B cell (primary cell): ENCODE measurements around the gene PNCK. TPM values are rescaled to one million over a fixed set of nuclear protein-coding genes. Genes with fewer than 3 reads are reported as not detected.

Experiments
- ATAC-seq: fragments of 200-7000 bp; cut with Tn5 transposase; one replicate; pipeline ENCODE4 v1.10.0; 2021; ENCODE audit warnings: low read depth, mild to moderate bottlenecking, moderate number of reproducible peaks, moderate library complexity
- CTCF ChIA-PET: fragments of 350-600 bp; sonication (Branson Sonifier 250); formaldehyde crosslinking; loops from one replicate; lab custom pipeline; 2021; ENCODE audit warnings: antibody characterized with exemption, inconsistent platforms; lab: Charles Lee
- POLR2A ChIA-PET: fragments of 350-600 bp; sonication (Branson Sonifier 250); formaldehyde crosslinking; loops from one replicate; lab custom pipeline; 2021; ENCODE audit warnings: antibody characterized with exemption; lab: Charles Lee
- DNase-seq: peaks from one replicate; pipeline ENCODE4 v3.0.0; 2013
- H2AFZ ChIP-seq: 2 replicates; pipeline ENCODE4 v1.6.1; 2012; ENCODE audit warnings: mild to moderate bottlenecking, low read depth, low read length; ENCODE audit not compliant: insufficient read depth, poor library complexity, severe bottlenecking
- H3K27ac ChIP-seq, 2 donors: 1 replicate in 1 of 2; 2 replicates in 1 of 2; pipeline ENCODE4 v1.5.1; 2012 to 2013; ENCODE audit warnings: low read length in 2 of 2, mild to moderate bottlenecking in 2 of 2, moderate library complexity in 1 of 2
- H3K27me3 ChIP-seq, 4 experiments: fragments of 200-600 bp in 1 of 4; sonication (generic) in 1 of 4; replicated peaks in 1 of 4; 1 replicate in 2 of 4; 2 replicates in 2 of 4; pipeline versions ENCODE4 v1.6.1 to v1.7.0; 2013 to 2016; ENCODE audit warnings: low read length in 3 of 4, mild to moderate bottlenecking in 2 of 4, mixed read lengths in 1 of 4, moderate library complexity in 1 of 4; ENCODE audit not compliant: insufficient read depth in 4 of 4, control insufficient read depth in 3 of 4; ENCODE audit errors: control extremely low read depth in 1 of 4
- H3K36me3 ChIP-seq, 2 experiments: replicated peaks in 1 of 2; 1 replicate in 1 of 2; 2 replicates in 1 of 2; pipeline versions ENCODE4 v1.6.1 to v1.7.1; 2013; ENCODE audit warnings: low read length in 1 of 2; ENCODE audit not compliant: insufficient read depth in 2 of 2, control insufficient read depth in 1 of 2; ENCODE audit errors: control extremely low read depth in 1 of 2, extremely low read depth in 1 of 2
- H3K4me1 ChIP-seq, 2 donors: fragments of 200-600 bp in 1 of 2; sonication (generic) in 1 of 2; 1 replicate in 1 of 2; 2 replicates in 1 of 2; pipeline versions ENCODE4 v1.5.1 to v1.6.1; 2013 to 2017; ENCODE audit warnings: low read length in 2 of 2; ENCODE audit not compliant: control insufficient read depth in 2 of 2, insufficient read depth in 2 of 2
- H3K4me2 ChIP-seq: replicated peaks from 2 replicates; pipeline ENCODE3; 2012; ENCODE audit warnings: mild to moderate bottlenecking, low read depth, low read length; ENCODE audit not compliant: poor library complexity, severe bottlenecking
- H3K4me3 ChIP-seq, 5 experiments: fragments of 200-600 bp in 1 of 5; sonication (generic) in 1 of 5; 1 replicate in 3 of 5; 2 replicates in 2 of 5; pipeline versions ENCODE4 v1.5.1 to v1.7.0; 2011 to 2016; ENCODE audit warnings: low read length in 4 of 5, mild to moderate bottlenecking in 4 of 5, low read depth in 2 of 5, control low read depth in 1 of 5, moderate library complexity in 1 of 5; ENCODE audit not compliant: insufficient read depth in 1 of 5; ENCODE audit errors: control extremely low read depth in 1 of 5, extremely low read depth in 1 of 5
- H3K79me2 ChIP-seq: fragments of 200-600 bp; sonication (generic); one replicate; pipeline ENCODE4 v1.6.0; 2016; ENCODE audit warnings: low read length; ENCODE audit not compliant: control insufficient read depth, insufficient read depth
- H3K9ac ChIP-seq: fragments of 200-600 bp; sonication (generic); 2 replicates; pipeline ENCODE4 v1.6.1; 2017; ENCODE audit warnings: mild to moderate bottlenecking, low read length, moderate library complexity
- H3K9me3 ChIP-seq, 3 donors: one replicate each; pipeline versions ENCODE4 v1.6.1 to v1.7.1; 2013; ENCODE audit warnings: low read length in 2 of 3; ENCODE audit not compliant: control insufficient read depth in 2 of 3, insufficient read depth in 1 of 3; ENCODE audit errors: control extremely low read depth in 1 of 3
- H4K20me1 ChIP-seq: 2 replicates; pipeline ENCODE4 v1.6.0; 2012; ENCODE audit warnings: mild to moderate bottlenecking, low read length; ENCODE audit not compliant: insufficient read depth, control insufficient read depth, poor library complexity, severe bottlenecking
- H3K27ac Mint-ChIP-seq: one replicate; pipeline ENCODE4 v1.8.0; 2021; ENCODE audit warnings: mixed read lengths
- H3K27me3 Mint-ChIP-seq: one replicate; pipeline ENCODE4 v1.8.0; 2021; ENCODE audit warnings: mixed read lengths
- H3K4me1 Mint-ChIP-seq: one replicate; pipeline ENCODE4 v1.8.0; 2021; ENCODE audit warnings: mixed read lengths
- H3K4me3 Mint-ChIP-seq: one replicate; pipeline ENCODE4 v1.8.0; 2021; ENCODE audit warnings: mixed read lengths
- H3K9me3 Mint-ChIP-seq: one replicate; pipeline ENCODE4 v1.8.0; 2022; ENCODE audit warnings: mixed read lengths; ENCODE audit not compliant: insufficient read depth
- EZH2 ChIP-seq: IDR thresholded peaks from 2 replicates; pipeline ENCODE4 v1.6.1; 2012; ENCODE audit warnings: borderline replicate concordance, low read depth, mild to moderate bottlenecking, moderate library complexity, low read length; ENCODE audit not compliant: insufficient read depth, poor library complexity, severe bottlenecking
- WGBS: methylation state at CpG from one replicate; pipeline ENCODE4 v1.1.5; 2013; ENCODE audit warnings: missing lambda C conversion rate; ENCODE audit not compliant: insufficient coverage; 5-methylcytosine and 5-hydroxymethylcytosine counted together
- intact Hi-C: fragments of 100-400 bp; cut with micrococcal nuclease; formaldehyde crosslinking; loops from one replicate; pipeline ENCODE4 v1.10.0; 2022
- polyA plus RNA-seq: library from polyadenylated mRNA; depleted of rRNA; stranded (reverse); fragments of >200 nt; gene quantifications from 2 replicates; pipeline ENCODE4 v1.2.3, GENCODE V29; 2012
- total RNA-seq, 2 donors: library from RNA; stranded (reverse); fragments of 120-200 nt in 1 of 2; gene quantifications; 1 replicate in 1 of 2; 2 replicates in 1 of 2; pipeline versions ENCODE4 v1.2.3 to v1.2.4, GENCODE V29; 2013 to 2022
- TF ChIP-seq, protein P1 (sequence below): fragments of 200-600 bp; IDR thresholded peaks from one replicate; pipeline ENCODE4 v1.8.0; 2022; ENCODE audit warnings: antibody characterized with exemption, mild to moderate bottlenecking

PNCK gene
- total and polyA plus RNA-seq, 2 donors (not counting 1 experiment from before 2014, with no cell fraction given) = 0.99 TPM; not detected in 1

DNA sequence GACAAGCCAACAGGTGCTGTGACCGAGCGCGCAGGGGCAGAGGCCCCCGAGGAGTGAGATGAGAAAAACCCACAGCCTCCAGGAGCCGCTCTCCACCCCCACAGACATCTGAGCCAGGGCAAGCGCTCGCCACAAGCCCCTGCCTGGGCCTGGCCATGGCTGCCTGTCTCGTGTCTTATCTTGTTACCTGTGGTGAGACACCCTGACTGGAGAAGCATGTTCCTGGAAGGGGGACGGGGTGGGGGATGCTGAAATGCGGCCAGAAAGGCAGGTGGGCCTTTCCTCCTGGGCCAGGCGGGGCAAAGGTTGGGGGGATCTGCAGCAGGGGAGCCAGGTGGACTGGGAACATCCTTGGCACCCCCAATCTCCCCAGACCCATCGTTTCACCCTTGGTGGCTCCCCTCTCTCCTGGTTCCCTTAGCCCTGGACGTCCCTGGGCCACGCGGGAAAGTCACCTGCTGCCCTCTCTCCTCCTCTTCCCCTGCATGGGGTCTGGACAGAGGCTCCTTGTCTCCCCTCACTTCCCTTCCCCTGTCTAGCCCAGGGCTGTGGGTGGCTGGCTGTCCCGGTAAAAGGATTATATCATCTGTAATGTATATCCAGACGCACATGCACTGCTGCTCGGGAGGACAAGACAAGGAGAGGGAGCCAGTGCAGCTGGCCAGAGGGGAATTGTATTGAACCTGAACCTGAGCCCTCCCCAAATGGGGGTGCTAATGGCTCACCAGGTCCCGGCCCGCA is 35.0 kb downstream of the PNCK start:
- H3K27me3 ChIP-seq = peaks cover 0 to 38% (median 6%) of the 10 kb centered on the region in 4 experiments
- no peaks in the 10 kb centered on the region for H4K20me1 ChIP-seq
- Mint-ChIP-seq H3K4me3 (no peak overlapping the region), H3K9me3 (no peaks in the 10 kb centered on the region), H3K27ac (no peak overlapping the region), H3K27me3 (peaks cover 13% of the 10 kb centered on the region), H3K4me1 (peaks cover 15% of the 10 kb centered on the region)
- whole genome bisulfite sequencing = no CpG with 5 or more reads among the region's 20 CpGs
- CTCF ChIA-PET = no interaction called here
- intact Hi-C loops = no loop called here
- no peaks in the 10 kb centered on the region for H3K36me3 ChIP-seq
- ATAC-seq (no peak), DNase-seq (no peak)
- no peaks in the 10 kb centered on the region for H3K9me3 ChIP-seq
- POLR2A ChIA-PET = interaction anchor here (0.5 kb wide), 1 partner anchor 27 kb away, joined by 6 read pairs; no protein-coding TSS in a partner anchor
- no peak overlapping the region for H3K4me2 ChIP-seq
- TF ChIP-seq, protein P1, sequence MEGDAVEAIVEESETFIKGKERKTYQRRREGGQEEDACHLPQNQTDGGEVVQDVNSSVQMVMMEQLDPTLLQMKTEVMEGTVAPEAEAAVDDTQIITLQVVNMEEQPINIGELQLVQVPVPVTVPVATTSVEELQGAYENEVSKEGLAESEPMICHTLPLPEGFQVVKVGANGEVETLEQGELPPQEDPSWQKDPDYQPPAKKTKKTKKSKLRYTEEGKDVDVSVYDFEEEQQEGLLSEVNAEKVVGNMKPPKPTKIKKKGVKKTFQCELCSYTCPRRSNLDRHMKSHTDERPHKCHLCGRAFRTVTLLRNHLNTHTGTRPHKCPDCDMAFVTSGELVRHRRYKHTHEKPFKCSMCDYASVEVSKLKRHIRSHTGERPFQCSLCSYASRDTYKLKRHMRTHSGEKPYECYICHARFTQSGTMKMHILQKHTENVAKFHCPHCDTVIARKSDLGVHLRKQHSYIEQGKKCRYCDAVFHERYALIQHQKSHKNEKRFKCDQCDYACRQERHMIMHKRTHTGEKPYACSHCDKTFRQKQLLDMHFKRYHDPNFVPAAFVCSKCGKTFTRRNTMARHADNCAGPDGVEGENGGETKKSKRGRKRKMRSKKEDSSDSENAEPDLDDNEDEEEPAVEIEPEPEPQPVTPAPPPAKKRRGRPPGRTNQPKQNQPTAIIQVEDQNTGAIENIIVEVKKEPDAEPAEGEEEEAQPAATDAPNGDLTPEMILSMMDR = no peak
- TF ChIP-seq EZH2 = no peak
- no peak overlapping the region for H2AFZ ChIP-seq
- H3K9ac ChIP-seq = no peak overlapping the region
- H3K27ac ChIP-seq = no peak overlapping the region
- peaks cover 14 to 17% of the 10 kb centered on the region in 2 donors for H3K4me1 ChIP-seq
- H3K4me3 ChIP-seq = no peak overlapping the region
- H3K79me2 ChIP-seq = no peaks in the 10 kb centered on the region

DNA sequence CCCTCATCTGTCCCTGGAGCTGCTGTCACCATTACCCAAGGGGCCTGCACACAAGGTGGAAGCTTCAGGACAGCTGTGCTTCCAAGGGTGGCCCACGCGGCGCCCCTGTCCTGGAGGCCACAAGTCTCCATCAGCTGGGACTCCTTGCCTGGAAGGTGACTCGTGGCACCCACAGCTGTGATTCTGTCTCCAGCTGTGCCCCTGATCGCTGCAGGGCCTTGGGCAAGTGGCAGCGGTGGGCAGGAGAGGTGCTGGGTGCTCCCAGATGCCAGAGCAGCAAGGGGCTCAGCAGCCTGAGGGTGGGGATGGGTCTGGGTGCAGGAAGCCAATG is 35.6 kb downstream of the PNCK start:
- Histone ChIP-seq H3K4me2 (no peak overlapping the region), H3K27me3 (peaks cover 0 to 33% (median 3%) of the 10 kb centered on the region in 4 experiments), H3K36me3 (no peaks in the 10 kb centered on the region), H3K9me3 (no peaks in the 10 kb centered on the region), H3K4me1 (peaks cover 11 to 12% of the 10 kb centered on the region in 2 donors), H3K79me2 (no peaks in the 10 kb centered on the region), H3K4me3 (no peak overlapping the region), H4K20me1 (no peaks in the 10 kb centered on the region), H3K9ac (no peak overlapping the region), H3K27ac (no peak overlapping the region), H2AFZ (no peak overlapping the region)
- Mint-ChIP-seq H3K4me3 (no peak overlapping the region), H3K4me1 (peaks cover 12% of the 10 kb centered on the region), H3K9me3 (no peaks in the 10 kb centered on the region), H3K27ac (no peak overlapping the region), H3K27me3 (peaks cover 11% of the 10 kb centered on the region)
- DNase-seq = no peak
- ChIA-PET POLR2A (interaction anchor here (0.5 kb wide), 1 partner anchor 26 kb away, joined by 6 read pairs; no protein-coding TSS in a partner anchor), CTCF (no interaction called here)
- intact Hi-C loops = no loop called here
- no peak for ATAC-seq
- TF ChIP-seq, protein P1 = no peak
- TF ChIP-seq EZH2 = no peak
- WGBS = 89% methylated on average over 6 of the region's 6 CpGs
